H9 (cell line): ENCODE results near the gene ZNF341. TPM values are rescaled to one million over a fixed set of nuclear protein-coding genes. Genes with fewer than 3 reads are reported as not detected.

ENCODE experiments used
- DNase-seq: peaks from one replicate; pipeline ENCODE4 v3.0.0-alpha.2; 2017
- H2AFZ ChIP-seq: one replicate; pipeline ENCODE4 v1.6.1; 2013; ENCODE audit warnings: mild to moderate bottlenecking, low read length, control low read depth, moderate library complexity
- H2AK5ac ChIP-seq: 2 replicates; pipeline ENCODE4 v1.6.1; 2013; ENCODE audit warnings: low read length, control low read depth, mixed read lengths; ENCODE audit not compliant: insufficient read length
- H2BK120ac ChIP-seq: one replicate; pipeline ENCODE4 v1.6.1; 2013; ENCODE audit warnings: low read depth, mild to moderate bottlenecking, low read length, control low read depth, inconsistent platforms; ENCODE audit not compliant: poor library complexity, severe bottlenecking
- H2BK12ac ChIP-seq: 2 replicates; pipeline ENCODE4 v1.6.1; 2013; ENCODE audit warnings: low read length, control low read depth, mixed read lengths, low read depth; ENCODE audit not compliant: insufficient read length
- H2BK15ac ChIP-seq: 2 replicates; pipeline ENCODE4 v1.6.1; 2013; ENCODE audit warnings: low read depth, low read length, control low read depth
- H2BK20ac ChIP-seq: one replicate; pipeline ENCODE4 v1.6.1; 2013; ENCODE audit warnings: low read depth, mild to moderate bottlenecking, low read length, control low read depth, inconsistent platforms; ENCODE audit not compliant: poor library complexity, severe bottlenecking
- H2BK5ac ChIP-seq: 2 replicates; pipeline ENCODE4 v1.6.1; 2013; ENCODE audit warnings: low read length, control low read depth, mixed read lengths; ENCODE audit not compliant: insufficient read length
- H3K14ac ChIP-seq: 2 replicates; pipeline ENCODE4 v1.6.1; 2013; ENCODE audit warnings: low read length, control low read depth; ENCODE audit not compliant: insufficient read depth
- H3K18ac ChIP-seq: 2 replicates; pipeline ENCODE4 v1.6.1; 2013; ENCODE audit warnings: low read depth, mild to moderate bottlenecking, mixed read lengths, low read length, control low read depth; ENCODE audit not compliant: insufficient read length
- H3K23ac ChIP-seq: 2 replicates; pipeline ENCODE4 v1.6.1; 2013; ENCODE audit warnings: low read length, control low read depth, mixed read lengths, low read depth; ENCODE audit not compliant: insufficient read length
- H3K23me2 ChIP-seq: 2 replicates; pipeline ENCODE4 v1.6.1; 2013; ENCODE audit warnings: low read depth, mild to moderate bottlenecking, mixed read lengths, low read length, control low read depth; ENCODE audit not compliant: insufficient read length, poor library complexity, severe bottlenecking
- H3K27ac ChIP-seq: 2 replicates; pipeline ENCODE4 v1.5.1; 2013; ENCODE audit warnings: low read length, control low read depth, mixed read lengths, low read depth; ENCODE audit not compliant: insufficient read length
- H3K27me3 ChIP-seq: 2 replicates; pipeline ENCODE4 v1.6.1; 2013; ENCODE audit warnings: low read length, control low read depth, inconsistent platforms; ENCODE audit not compliant: insufficient read depth
- H3K4ac ChIP-seq: 2 replicates; pipeline ENCODE4 v1.6.1; 2013; ENCODE audit warnings: low read depth, mild to moderate bottlenecking, control low read depth, inconsistent platforms, low read length, moderate library complexity
- H3K4me1 ChIP-seq: 2 replicates; pipeline ENCODE4 v1.6.1; 2013; ENCODE audit warnings: low read length, control low read depth, inconsistent platforms; ENCODE audit not compliant: insufficient read depth
- H3K4me2 ChIP-seq: 2 replicates; pipeline ENCODE4 v1.6.1; 2013; ENCODE audit warnings: low read length, control low read depth, mixed read lengths; ENCODE audit not compliant: insufficient read length, insufficient read depth
- H3K56ac ChIP-seq: 2 replicates; pipeline ENCODE4 v1.6.1; 2013; ENCODE audit warnings: low read depth, mild to moderate bottlenecking, mixed read lengths, low read length, control low read depth; ENCODE audit not compliant: insufficient read length
- H3K79me1 ChIP-seq: 2 replicates; pipeline ENCODE4 v1.6.1; 2013; ENCODE audit warnings: low read depth, mild to moderate bottlenecking, moderate library complexity, low read length, control low read depth, inconsistent platforms; ENCODE audit not compliant: insufficient read depth, poor library complexity, severe bottlenecking
- H3K79me2 ChIP-seq: 2 replicates; pipeline ENCODE4 v1.6.1; 2013; ENCODE audit warnings: low read length, control low read depth, inconsistent platforms; ENCODE audit not compliant: insufficient read depth
- H3K9ac ChIP-seq: 2 replicates; pipeline ENCODE4 v1.6.1; 2013; ENCODE audit warnings: low read length, control low read depth, mixed read lengths; ENCODE audit not compliant: insufficient read length; ENCODE audit errors: extremely low read depth
- H3K9me3 ChIP-seq: one replicate; pipeline ENCODE4 v1.6.1; 2013; ENCODE audit warnings: low read depth, low read length, inconsistent platforms; ENCODE audit not compliant: control insufficient read depth
- H3T11ph ChIP-seq: one replicate; pipeline ENCODE4 v1.6.1; 2013; ENCODE audit warnings: mild to moderate bottlenecking, low read length, control low read depth, inconsistent platforms
- H4K20me1 ChIP-seq: one replicate; pipeline ENCODE4 v1.6.1; 2013; ENCODE audit not compliant: control insufficient read depth, insufficient read length, insufficient read depth
- H4K5ac ChIP-seq: 2 replicates; pipeline ENCODE4 v1.6.1; 2013; ENCODE audit warnings: low read depth, mild to moderate bottlenecking, mixed read lengths, low read length, control low read depth; ENCODE audit not compliant: insufficient read length
- H4K8ac ChIP-seq: replicated peaks from 2 replicates; pipeline ENCODE4 v1.6.1; 2013; ENCODE audit warnings: low read length, control low read depth, mixed read lengths, low read depth; ENCODE audit not compliant: insufficient read length
- H4K91ac ChIP-seq: 2 replicates; pipeline ENCODE4 v1.6.1; 2013; ENCODE audit warnings: low read depth, mild to moderate bottlenecking, moderate library complexity, mixed read lengths, low read length, control low read depth; ENCODE audit not compliant: insufficient read length
- H3K27ac Mint-ChIP-seq, 3 experiments: 2 replicates in 2 of 3; 3 replicates in 1 of 3; pipeline ENCODE4 v1.8.0; 2020 to 2021; ENCODE audit warnings: mixed read lengths in 3 of 3, mild to moderate bottlenecking in 1 of 3, moderate library complexity in 1 of 3
- H3K27me3 Mint-ChIP-seq: 2 replicates; pipeline ENCODE4 v1.8.0; 2021; ENCODE audit warnings: low read depth, mild to moderate bottlenecking, moderate library complexity, mixed read lengths
- H3K36me3 Mint-ChIP-seq, 3 experiments: 2 replicates in 2 of 3; 3 replicates in 1 of 3; pipeline ENCODE4 v1.8.0; 2020 to 2021; ENCODE audit warnings: low read depth in 3 of 3, mixed read lengths in 3 of 3; ENCODE audit not compliant: insufficient read depth in 1 of 3
- H3K4me1 Mint-ChIP-seq, 2 experiments: 2 replicates each; pipeline ENCODE4 v1.8.0; 2020; ENCODE audit warnings: mixed read lengths in 2 of 2
- H3K4me3 Mint-ChIP-seq, 2 experiments: 2 replicates in 1 of 2; 3 replicates in 1 of 2; pipeline ENCODE4 v1.8.0; 2020 to 2021; ENCODE audit warnings: mild to moderate bottlenecking in 2 of 2, mixed read lengths in 2 of 2, moderate library complexity in 1 of 2
- H3K9me3 Mint-ChIP-seq, 2 experiments: 2 replicates in 1 of 2; 3 replicates in 1 of 2; pipeline ENCODE4 v1.8.0; 2020; ENCODE audit warnings: mild to moderate bottlenecking in 2 of 2, mixed read lengths in 2 of 2, moderate library complexity in 1 of 2
- CTCF ChIP-seq: fragments of 200-600 bp; sonication (generic); conservative IDR thresholded peaks from 3 replicates; pipeline ENCODE4 v1.8.0; 2021; ENCODE audit warnings: antibody characterized with exemption, mild to moderate bottlenecking
- WGBS: extraction: QIAGEN DNeasy Blood & Tissue Kit; methylation state at CpG from one replicate; pipeline ENCODE4 v1.1.7; 2013; ENCODE audit warnings: missing lambda C conversion rate, low lambda C conversion rate, mixed read lengths; ENCODE audit not compliant: insufficient read length; ENCODE audit errors: extremely low coverage; 5-methylcytosine and 5-hydroxymethylcytosine counted together
- total RNA-seq: library from RNA; stranded (reverse); gene quantifications from 2 replicates; pipeline ENCODE4 v1.2.1, GENCODE V29; 2021

The ZNF341 gene
- total RNA-seq, 1 experiment from 2014 or later = 5.2 TPM

GRCh38 chr20:33798444-33798843 lies 66.6 kb downstream of the ZNF341 start:
- Histone ChIP-seq H3K56ac (no peak overlapping the region), H2BK15ac (no peak overlapping the region), H3K23ac (no peak overlapping the region), H2BK5ac (no peak overlapping the region), H3K27ac (no peak overlapping the region), H3K79me1 (no peaks in the 10 kb centered on the region), H3K18ac (no peak overlapping the region), H3K27me3 (no peaks in the 10 kb centered on the region), H2BK20ac (no peak overlapping the region), H3K4me1 (no peaks in the 10 kb centered on the region), H2AK5ac (no peak overlapping the region), H4K8ac (no peak overlapping the region), H3K79me2 (no peaks in the 10 kb centered on the region), H4K91ac (no peak overlapping the region), H4K20me1 (no peaks in the 10 kb centered on the region), H3K4me2 (no peak overlapping the region), H4K5ac (no peak overlapping the region), H3K9ac (no peak overlapping the region), H2BK120ac (no peak overlapping the region), H2AFZ (no peak overlapping the region), H3K9me3 (no peaks in the 10 kb centered on the region), H2BK12ac (no peak overlapping the region), H3K14ac (no peak overlapping the region), H3K23me2 (no peaks in the 10 kb centered on the region), H3T11ph (no peak overlapping the region), H3K4ac (no peak overlapping the region)
- no peaks in the 10 kb centered on the region for H3K27me3 Mint-ChIP-seq
- DNase-seq = no peak
- WGBS = no CpG with 5 or more reads among the region's 4 CpGs
- H3K27ac Mint-ChIP-seq = no peak overlapping the region
- H3K9me3 Mint-ChIP-seq = no peaks in the 10 kb centered on the region; a peak in 2 of 5 replicates
- no peaks in the 10 kb centered on the region for H3K36me3 Mint-ChIP-seq
- peaks cover 10% of the 10 kb centered on the region in 2 experiments for H3K4me1 Mint-ChIP-seq
- TF ChIP-seq CTCF = no peak
- H3K4me3 Mint-ChIP-seq = no peak overlapping the region
